ENCODE results near the gene UNC5A.

DNA sequence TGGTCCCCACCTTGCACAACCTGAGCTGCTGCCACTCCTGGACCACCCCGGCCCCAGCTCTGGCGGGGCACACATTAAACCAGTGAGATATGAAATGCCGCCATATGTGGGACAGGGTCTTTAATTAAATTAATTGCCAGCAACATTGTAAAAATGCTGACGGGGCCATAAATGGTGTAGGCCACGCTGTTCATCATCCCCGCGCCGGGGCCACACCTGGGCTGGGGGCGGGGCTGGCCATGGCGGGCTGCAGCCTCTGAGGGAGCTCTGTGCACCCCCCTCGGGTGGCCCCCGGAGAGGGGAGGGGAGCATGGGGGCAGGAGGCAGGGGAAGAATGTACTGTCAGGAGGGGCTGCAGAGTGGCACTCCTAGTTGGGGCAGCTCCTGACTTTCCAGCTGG is 41.0 kb downstream of the UNC5A start:
- TF ChIP-seq, protein P1, sequence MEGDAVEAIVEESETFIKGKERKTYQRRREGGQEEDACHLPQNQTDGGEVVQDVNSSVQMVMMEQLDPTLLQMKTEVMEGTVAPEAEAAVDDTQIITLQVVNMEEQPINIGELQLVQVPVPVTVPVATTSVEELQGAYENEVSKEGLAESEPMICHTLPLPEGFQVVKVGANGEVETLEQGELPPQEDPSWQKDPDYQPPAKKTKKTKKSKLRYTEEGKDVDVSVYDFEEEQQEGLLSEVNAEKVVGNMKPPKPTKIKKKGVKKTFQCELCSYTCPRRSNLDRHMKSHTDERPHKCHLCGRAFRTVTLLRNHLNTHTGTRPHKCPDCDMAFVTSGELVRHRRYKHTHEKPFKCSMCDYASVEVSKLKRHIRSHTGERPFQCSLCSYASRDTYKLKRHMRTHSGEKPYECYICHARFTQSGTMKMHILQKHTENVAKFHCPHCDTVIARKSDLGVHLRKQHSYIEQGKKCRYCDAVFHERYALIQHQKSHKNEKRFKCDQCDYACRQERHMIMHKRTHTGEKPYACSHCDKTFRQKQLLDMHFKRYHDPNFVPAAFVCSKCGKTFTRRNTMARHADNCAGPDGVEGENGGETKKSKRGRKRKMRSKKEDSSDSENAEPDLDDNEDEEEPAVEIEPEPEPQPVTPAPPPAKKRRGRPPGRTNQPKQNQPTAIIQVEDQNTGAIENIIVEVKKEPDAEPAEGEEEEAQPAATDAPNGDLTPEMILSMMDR (IDR thresholded peaks at IDR 0.05 in 2 of 3, conservative IDR thresholded peaks at IDR 0.05 in 1 of 3; ENCODE audit: control insufficient read depth in 2 of 3, extremely low read depth in 1 of 3, insufficient read depth in 1 of 3, low read depth in 3 of 3, low read length in 3 of 3), result no peak
- no peak for TF ChIP-seq POLR2A (IDR thresholded peaks at IDR 0.05; ENCODE audit: low read depth, low read length)
- TF ChIP-seq NRF1 (conservative IDR thresholded peaks at IDR 0.05; ENCODE audit: low read depth, low read length), result no peak
- TF ChIP-seq POLR2AphosphoS5 (IDR thresholded peaks at IDR 0.05; ENCODE audit: low read length), result no peak
- TF ChIP-seq PBX3 (IDR thresholded peaks at IDR 0.05; ENCODE audit: insufficient replicate concordance, low read depth, low read length), result no peak
- TF ChIP-seq, protein P2, sequence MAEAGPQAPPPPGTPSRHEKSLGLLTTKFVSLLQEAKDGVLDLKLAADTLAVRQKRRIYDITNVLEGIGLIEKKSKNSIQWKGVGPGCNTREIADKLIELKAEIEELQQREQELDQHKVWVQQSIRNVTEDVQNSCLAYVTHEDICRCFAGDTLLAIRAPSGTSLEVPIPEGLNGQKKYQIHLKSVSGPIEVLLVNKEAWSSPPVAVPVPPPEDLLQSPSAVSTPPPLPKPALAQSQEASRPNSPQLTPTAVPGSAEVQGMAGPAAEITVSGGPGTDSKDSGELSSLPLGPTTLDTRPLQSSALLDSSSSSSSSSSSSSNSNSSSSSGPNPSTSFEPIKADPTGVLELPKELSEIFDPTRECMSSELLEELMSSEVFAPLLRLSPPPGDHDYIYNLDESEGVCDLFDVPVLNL (IDR thresholded peaks at IDR 0.05; ENCODE audit: low read depth, low read length), result no peak
- no peak for TF ChIP-seq POLR2AphosphoS2 (IDR thresholded peaks at IDR 0.05; ENCODE audit: low read depth, low read length)
- no peak for TF ChIP-seq SUZ12 (IDR thresholded peaks at IDR 0.05; ENCODE audit: unreplicated experiment)

Data from GM12878 (cell line).